ENCODE results near the gene CDKL5.

DNA sequence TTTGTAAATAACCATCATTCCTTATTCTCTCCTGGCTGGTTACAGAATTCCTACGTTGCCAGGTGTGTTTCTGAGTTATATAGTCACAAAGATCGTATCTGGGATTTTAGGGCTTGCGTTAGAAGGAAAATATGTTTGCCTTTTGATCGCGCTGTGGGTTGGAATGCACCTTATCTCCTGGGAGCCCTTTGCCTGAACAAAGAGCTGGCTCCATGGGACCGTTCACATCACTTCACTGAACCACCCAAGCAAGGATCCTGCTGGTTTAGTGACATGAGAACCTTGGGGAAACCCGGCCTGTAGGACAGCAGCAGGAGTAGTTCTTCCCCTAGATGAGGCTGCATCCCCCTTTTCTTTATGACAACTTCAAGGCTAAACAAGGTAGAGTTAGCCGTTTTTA lies 194.9 kb downstream of the CDKL5 start:
- TF ChIP-seq POLR2A (IDR thresholded peaks at IDR 0.05; ENCODE audit: low read length) (no peak), GATA1 (IDR thresholded peaks at IDR 0.05; ENCODE audit: low read depth, low read length) (no peak)
